Pancreas (tissue), 10 donors: ENCODE data around the gene DHRS1. TPM values are rescaled to one million over a fixed set of nuclear protein-coding genes. Genes with fewer than 3 reads are reported as not detected.

Experiments
- ATAC-seq, 4 donors: fragments of 200-7000 bp; cut with Tn5 transposase; one replicate each; pipeline versions ENCODE4 v1.8.0 to v1.9.1; 2020; ENCODE audit warnings: mild to moderate bottlenecking in 4 of 4, moderate library complexity in 4 of 4
- DNase-seq, 6 donors: peaks; one replicate each; pipeline ENCODE4 v3.0.0-alpha.2; 2020
- FAIRE-seq: peaks from 2 replicates; lab custom pipeline; 2012; peaks lifted over from hg19 to GRCh38; lab: Jason Lieb, UNC
- H3K27ac ChIP-seq, 4 donors: fragments of 200-600 bp; sonication (generic); 1 replicate in 3 of 4; 2 replicates in 1 of 4; pipeline versions ENCODE4 v1.5.0 to v1.8.0; 2020
- H3K27me3 ChIP-seq, 4 donors: fragments of 200-600 bp; one replicate each; pipeline ENCODE4 v1.8.0; 2021
- H3K36me3 ChIP-seq, 3 donors: fragments of 200-600 bp; sonication (generic) in 1 of 3; one replicate each; pipeline versions ENCODE4 v1.5.0 to v1.8.0; 2020 to 2021
- H3K4me1 ChIP-seq, 3 donors: fragments of 200-600 bp; one replicate each; pipeline ENCODE4 v1.8.0; 2021
- H3K4me3 ChIP-seq, 4 donors: fragments of 200-600 bp; sonication (generic) in 2 of 4; one replicate each; pipeline versions ENCODE4 v1.5.0 to v1.8.0; 2020 to 2021
- H3K9me3 ChIP-seq, 4 donors: fragments of 200-600 bp; one replicate each; pipeline ENCODE4 v1.8.0; 2021
- WGBS, 2 donors: extraction: QIAGEN DNeasy Blood & Tissue Kit; methylation state at CpG; one replicate each; pipeline ENCODE4 v1.1.7; 2013; 5-methylcytosine and 5-hydroxymethylcytosine counted together
- intact Hi-C, 3 donors: fragments of 100-400 bp; cut with DNase I; formaldehyde crosslinking; loops; one replicate each; pipeline versions ENCODE4 v1.11.1 to v1.14.2; 2022
- polyA plus RNA-seq, 2 donors: library from polyadenylated mRNA; stranded (reverse); fragments of 200-250 nt; gene quantifications; one replicate each; pipeline ENCODE4 v1.2.3, GENCODE V29; 2013
- total RNA-seq, 6 donors: library from RNA; stranded (reverse); fragmentation: NEBNext Ultra II Directional in 4 of 6; extraction: Animal tissue kit (Norgen Biotek cat#: 25700) in 4 of 6; gene quantifications; one replicate each; pipeline versions ENCODE4 v1.2.1 to v1.2.4, GENCODE V29; 2021 to 2023
- TF ChIP-seq, protein P1 (sequence below), 4 donors: fragments of 200-600 bp; sonication (generic) in 3 of 4; IDR thresholded peaks; one replicate each; pipeline versions ENCODE4 v1.5.0 to v1.8.0; 2021; ENCODE audit warnings: antibody characterized with exemption in 4 of 4
- donor health status: healthy with polysubstance abuse.
- donor health status: DM: no; HTN: no; CAD: no; lungs with moderate emphysema.
- donor health status: DM: no; HTN: no; CAD: no.
- donor health status: control.
- donor health status: control.
- donor health status: Bipolar disorder and iron deficiency.
- donor health status: DM: yes; HTN: yes; CAD: no.
- donor health status: DM: no; HTN: no; CAD: no.
- donor health status: DM: no; HTN: no; CAD: no.
- donor health status: DM: yes; HTN: yes; CAD: no.

The DHRS1 gene
- total and polyA plus RNA-seq, 8 donors: 6.1 to 21.1 (median 13.6) TPM

DNA sequence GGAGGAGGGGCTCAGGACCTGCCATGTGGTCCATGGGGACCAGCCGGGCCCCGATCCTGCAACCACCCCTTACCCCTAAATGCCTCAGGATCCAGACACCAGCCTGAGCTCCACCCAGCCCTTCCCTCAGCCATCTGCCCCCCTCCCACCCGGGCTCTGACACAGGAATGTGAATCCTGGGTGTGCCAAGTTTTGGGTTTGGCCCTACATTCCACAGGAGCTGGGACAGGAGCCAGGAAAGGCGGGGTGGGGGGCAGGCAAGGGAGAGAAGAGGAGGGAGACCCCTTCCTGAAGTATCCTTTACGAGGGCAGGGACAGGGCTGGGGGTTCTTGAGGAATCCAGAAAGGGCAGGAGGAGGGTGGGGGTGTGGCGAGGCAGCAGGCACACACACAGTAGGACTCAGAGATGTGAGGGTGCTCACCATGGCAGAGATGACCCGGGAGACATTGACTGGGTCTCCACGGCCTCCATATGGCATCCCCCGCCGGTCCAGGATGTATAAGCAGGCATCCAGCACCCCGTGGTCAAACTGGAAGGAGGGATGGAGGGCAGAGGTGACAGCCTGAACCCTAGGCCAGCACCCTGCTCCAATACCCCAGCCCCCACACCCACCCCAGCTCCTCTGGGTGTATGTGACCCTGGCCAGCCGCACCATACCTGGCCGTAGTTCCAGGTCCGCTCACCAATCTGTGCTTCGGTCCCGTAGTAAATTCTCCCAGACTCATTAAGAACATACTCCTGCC is 40.1 kb downstream of the DHRS1 start:
- ATAC-seq (peak; percentile 14 to 79 (median 62)), FAIRE-seq (no peak), DNase-seq (peak in 4 of 6 donors; percentile 70 to 86 (median 80))
- no peaks in the 10 kb centered on the region for H3K36me3 ChIP-seq
- no peaks in the 10 kb centered on the region for H3K27me3 ChIP-seq
- no peak overlapping the region for H3K4me3 ChIP-seq
- no peaks in the 10 kb centered on the region for H3K9me3 ChIP-seq
- 62 to 67% methylated on average over 15 to 16 of the region's 16 CpGs for WGBS, 2 donors
- H3K4me1 ChIP-seq: no peaks in the 10 kb centered on the region
- TF ChIP-seq, protein P1, sequence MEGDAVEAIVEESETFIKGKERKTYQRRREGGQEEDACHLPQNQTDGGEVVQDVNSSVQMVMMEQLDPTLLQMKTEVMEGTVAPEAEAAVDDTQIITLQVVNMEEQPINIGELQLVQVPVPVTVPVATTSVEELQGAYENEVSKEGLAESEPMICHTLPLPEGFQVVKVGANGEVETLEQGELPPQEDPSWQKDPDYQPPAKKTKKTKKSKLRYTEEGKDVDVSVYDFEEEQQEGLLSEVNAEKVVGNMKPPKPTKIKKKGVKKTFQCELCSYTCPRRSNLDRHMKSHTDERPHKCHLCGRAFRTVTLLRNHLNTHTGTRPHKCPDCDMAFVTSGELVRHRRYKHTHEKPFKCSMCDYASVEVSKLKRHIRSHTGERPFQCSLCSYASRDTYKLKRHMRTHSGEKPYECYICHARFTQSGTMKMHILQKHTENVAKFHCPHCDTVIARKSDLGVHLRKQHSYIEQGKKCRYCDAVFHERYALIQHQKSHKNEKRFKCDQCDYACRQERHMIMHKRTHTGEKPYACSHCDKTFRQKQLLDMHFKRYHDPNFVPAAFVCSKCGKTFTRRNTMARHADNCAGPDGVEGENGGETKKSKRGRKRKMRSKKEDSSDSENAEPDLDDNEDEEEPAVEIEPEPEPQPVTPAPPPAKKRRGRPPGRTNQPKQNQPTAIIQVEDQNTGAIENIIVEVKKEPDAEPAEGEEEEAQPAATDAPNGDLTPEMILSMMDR (IDR thresholded peaks at IDR 0.05): no peak
- intact Hi-C loops: no loop called here
- peak overlapping the region; percentile 44 to 78 (median 62) for H3K27ac ChIP-seq

GRCh38 chr14:24258548-24259265 is 40.9 kb downstream of the DHRS1 start:
- DNase-seq: peak in 2 of 6 donors; percentile 35 to 42
- peak in 1 of 4 donors; percentile 5 for ATAC-seq
- Histone ChIP-seq H3K4me3 (no peak overlapping the region), H3K4me1 (no peaks in the 10 kb centered on the region), H3K36me3 (no peaks in the 10 kb centered on the region), H3K27ac (peak overlapping the region in 3 of 4 donors; percentile 61 to 78 (median 64)), H3K27me3 (no peaks in the 10 kb centered on the region), H3K9me3 (no peaks in the 10 kb centered on the region)
- no peak for FAIRE-seq
- TF ChIP-seq, protein P1 (IDR thresholded peaks at IDR 0.05): no peak
- intact Hi-C loops: no loop called here
- 82 to 90% methylated on average over 18 of the region's 18 CpGs for WGBS, 2 donors

- TF ChIP-seq, protein P1 (IDR thresholded peaks at IDR 0.05): no peak
- DNase-seq: peak in 1 of 6 donors; percentile 20
- no peak for ATAC-seq
- H3K4me3 ChIP-seq: no peak overlapping the region
- no peaks in the 10 kb centered on the region for H3K4me1 ChIP-seq
- H3K36me3 ChIP-seq: no peaks in the 10 kb centered on the region
- intact Hi-C loops: no loop called here
- no peaks in the 10 kb centered on the region for H3K27me3 ChIP-seq
- no peak overlapping the region for H3K27ac ChIP-seq
- H3K9me3 ChIP-seq: no peaks in the 10 kb centered on the region
- no peak for FAIRE-seq
- 84 to 90% methylated on average over 9 of the region's 9 CpGs for WGBS, 2 donors
Observed at GRCh38 chr14:24258119-24258518, 41.5 kb downstream of the DHRS1 start.

- no peaks in the 10 kb centered on the region for H3K9me3 ChIP-seq
- ATAC-seq (no peak), DNase-seq (peak in 1 of 6 donors; percentile 24), FAIRE-seq (no peak)
- H3K27me3 ChIP-seq: no peaks in the 10 kb centered on the region
- H3K36me3 ChIP-seq: no peaks in the 10 kb centered on the region
- TF ChIP-seq, protein P1 (IDR thresholded peaks at IDR 0.05): no peak
- intact Hi-C loops: no loop called here
- no peak overlapping the region for H3K4me3 ChIP-seq
- H3K4me1 ChIP-seq: no peaks in the 10 kb centered on the region
- H3K27ac ChIP-seq: no peak overlapping the region
- 67 to 80% methylated on average over 4 of the region's 4 CpGs for WGBS, 2 donors
Observed at GRCh38 chr14:24256960-24257359, 42.6 kb downstream of the DHRS1 start.
